Bone marrow (tissue), 2 donors: ENCODE data around the gene C17orf100.
"Not testable (repeated sequence)": the region's sequence is repeated elsewhere in the genome, so short reads cannot be mapped to it uniquely, and the experiment has no call there.

Experiments used
- DNase-seq, 2 donors: peaks; one replicate each; lab custom pipeline; 2025; lab: John Stamatoyannopoulos, UW

The C17orf100 gene

GRCh38 chr17:6641247-6641863, 10.2 kb upstream of the C17orf100 start:
- DNase-seq: peak in 1 of 2 donors; percentile 22

DNA sequence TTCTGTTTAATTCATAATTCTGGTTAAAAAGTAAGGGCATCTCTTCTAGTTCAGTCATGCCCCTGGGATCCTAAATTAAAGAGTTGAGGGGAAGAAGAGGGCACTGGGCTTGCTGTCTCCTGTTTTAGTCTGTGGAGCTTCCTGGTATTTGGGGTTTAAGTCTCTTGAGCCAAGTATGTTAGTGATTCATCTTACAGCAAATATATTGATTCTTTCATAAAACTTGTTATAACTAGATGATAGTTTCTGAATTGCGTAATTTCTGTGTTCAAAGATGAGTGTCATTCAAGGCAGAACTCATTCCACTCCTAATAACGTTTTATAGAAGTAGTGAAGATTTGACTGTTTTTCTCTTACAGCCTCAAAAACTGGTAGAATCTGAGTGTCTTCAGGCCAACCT, 9.0 kb upstream of the C17orf100 start:
- no peak for DNase-seq

DNA sequence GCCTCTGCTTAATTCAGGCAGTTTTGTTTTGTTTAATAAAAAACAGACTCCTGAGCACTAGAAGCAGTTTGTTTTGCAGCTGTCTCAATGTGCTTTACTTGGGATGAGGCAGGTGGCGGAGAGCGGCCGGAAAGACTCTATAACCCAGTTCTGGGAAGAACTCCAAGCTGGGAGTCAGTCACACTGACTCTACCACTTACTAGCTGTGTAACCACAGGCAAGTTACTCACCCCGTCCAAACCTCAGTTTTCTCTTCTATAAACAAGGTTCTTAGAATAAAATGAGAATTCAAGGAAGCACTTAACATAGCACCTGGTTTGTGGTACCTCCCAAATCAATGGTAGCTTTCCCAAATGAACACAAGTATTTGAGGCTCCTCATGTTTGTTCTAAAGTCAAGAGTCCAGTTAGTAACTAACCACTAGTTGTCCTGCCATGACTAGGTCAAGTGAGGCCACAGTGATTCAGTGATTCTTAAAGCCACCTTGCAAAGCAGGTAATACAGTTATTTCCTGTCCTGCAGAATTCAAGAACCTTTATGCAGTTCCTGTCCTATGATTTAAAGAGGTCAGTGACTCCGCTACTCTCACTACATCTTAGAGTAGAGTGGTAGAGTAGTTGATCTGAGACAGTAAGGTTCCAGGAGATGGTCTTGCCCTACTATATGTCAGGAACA, 8.0 kb upstream of the C17orf100 start:
- DNase-seq: no peak

- DNase-seq: peak in 1 of 2 donors; percentile 16
Measured at GRCh38 chr17:6648181-6648580, 3.4 kb upstream of the C17orf100 start.

DNA sequence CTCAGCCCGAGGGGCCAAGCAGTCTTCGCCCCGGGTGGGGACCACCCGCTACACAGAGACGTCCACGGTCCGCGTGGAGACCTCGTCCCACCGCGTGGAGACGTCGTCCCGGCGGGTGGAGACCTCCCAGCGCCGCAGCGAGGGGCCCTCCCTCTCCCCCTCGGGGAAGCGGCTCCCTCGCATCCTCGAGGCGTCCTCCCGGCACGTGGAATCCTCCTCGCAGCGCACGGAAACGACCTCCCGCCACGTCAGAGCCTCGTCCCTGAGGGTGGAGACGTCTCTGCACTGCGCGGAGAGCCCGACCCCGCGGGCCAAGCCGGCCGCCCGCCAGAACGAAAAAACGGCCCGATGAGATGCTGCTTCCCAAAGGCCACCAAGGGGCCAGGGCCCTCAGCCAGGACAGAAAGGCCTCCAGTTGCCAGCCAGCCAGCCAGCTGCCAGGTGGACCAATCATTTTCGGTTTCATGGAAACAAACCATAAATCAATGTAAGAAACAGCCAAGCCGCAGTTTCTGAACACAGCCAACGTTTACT, 424 bp downstream of the C17orf100 start:
- DNase-seq: no peak

- no peak for DNase-seq
Measured at GRCh38 chr17:6654841-6655731, 3.5 kb downstream of the C17orf100 start.

DNA sequence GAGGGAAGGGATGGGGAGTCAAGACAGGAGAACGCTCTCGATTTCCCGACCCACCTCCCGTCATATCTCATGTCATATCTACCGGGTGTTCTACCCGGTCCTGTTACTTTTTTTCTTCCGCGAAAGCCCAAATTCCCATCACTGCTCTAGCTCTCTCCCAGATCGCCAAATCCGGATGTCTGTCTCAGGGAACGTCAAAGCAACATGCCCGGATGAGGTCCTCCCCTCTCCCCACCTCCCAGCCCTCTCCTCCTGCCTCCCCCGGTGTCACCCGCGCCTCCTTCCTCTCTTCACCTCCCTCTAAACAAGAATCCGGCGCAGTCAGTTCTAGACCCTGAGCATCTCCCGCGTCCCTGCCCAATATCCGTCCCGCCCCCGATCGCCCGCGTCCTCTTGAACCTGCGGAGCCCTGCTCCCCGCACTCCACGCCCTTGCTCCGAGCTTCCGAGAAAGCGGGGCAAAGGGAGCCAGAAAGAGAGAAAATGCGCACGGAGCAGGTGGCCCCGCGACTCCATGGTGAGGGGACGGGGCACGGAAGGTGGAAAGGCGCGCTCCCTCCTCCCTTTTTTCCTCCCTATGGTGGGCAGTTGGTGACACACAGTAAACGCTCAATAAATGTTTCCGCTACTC, 4.3 kb downstream of the C17orf100 start:
- not testable (repeated sequence) for DNase-seq

DNA sequence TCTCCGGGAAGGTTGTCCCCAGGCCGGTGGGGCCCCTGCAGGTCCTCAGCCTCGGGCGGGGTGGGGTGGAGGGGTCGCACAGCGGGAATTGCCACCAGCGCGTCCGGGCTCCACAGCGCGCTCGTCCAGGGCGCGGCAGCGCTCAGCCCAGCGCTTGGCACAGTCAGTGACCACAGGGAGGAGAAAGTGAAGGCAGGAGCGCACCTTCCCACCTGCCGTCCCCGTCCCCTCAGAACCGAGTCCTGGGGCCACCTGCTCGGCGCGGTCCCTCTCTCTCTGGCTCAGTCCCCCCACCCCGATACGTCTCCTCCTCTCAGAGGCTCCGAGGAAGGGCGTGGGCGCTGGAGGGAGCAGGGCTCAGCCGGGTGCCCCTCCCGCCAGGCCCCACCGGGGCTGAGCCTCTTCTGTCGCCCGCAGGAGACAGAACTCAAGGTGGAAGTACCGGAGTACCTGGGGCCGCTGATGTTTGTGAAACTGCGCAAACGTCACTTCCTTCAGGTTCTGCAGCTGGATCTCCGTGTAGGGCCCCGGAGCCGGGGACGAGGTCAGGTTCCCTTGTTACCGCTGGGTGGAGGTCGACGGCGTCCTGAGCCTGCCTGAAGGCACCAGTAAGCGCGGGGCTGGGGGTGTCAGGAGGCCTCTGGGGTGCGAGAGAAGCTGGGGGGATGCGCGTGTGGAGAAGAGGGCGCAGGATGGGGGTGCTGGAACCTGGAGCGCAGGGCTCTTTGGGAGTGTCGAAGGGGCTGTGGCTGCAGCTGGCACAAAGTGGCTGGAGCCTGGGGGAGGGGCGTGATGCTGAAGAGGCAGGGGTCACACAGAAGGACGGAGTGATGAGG, 5.5 kb downstream of the C17orf100 start:
- DNase-seq: not testable (repeated sequence)

- no peak for DNase-seq
Measured at GRCh38 chr17:6657633-6658287, 6.2 kb downstream of the C17orf100 start.

- DNase-seq: not testable (repeated sequence)
Measured at GRCh38 chr17:6658411-6658810, 6.8 kb downstream of the C17orf100 start.

DNA sequence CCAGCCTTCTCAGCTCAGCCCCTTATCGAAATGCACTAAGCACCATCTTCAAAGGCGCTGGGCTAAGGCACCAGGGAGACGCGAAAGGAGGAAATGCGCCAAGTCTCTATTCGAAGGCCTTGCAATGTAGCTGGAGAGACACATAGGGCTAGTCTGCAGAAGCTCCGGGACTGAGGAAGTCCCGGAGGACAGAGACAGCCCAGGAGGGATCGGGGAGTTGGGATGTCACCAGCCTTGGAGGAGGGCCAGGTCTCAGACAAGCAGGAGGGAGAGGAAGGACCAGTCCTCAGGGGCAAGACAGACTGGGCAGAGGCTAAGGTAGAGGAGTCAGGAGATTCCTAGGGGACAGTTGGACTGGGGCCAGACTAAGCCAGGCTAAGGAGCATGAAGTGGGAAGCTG, 8.5 kb downstream of the C17orf100 start:
- DNase-seq: no peak

DNA sequence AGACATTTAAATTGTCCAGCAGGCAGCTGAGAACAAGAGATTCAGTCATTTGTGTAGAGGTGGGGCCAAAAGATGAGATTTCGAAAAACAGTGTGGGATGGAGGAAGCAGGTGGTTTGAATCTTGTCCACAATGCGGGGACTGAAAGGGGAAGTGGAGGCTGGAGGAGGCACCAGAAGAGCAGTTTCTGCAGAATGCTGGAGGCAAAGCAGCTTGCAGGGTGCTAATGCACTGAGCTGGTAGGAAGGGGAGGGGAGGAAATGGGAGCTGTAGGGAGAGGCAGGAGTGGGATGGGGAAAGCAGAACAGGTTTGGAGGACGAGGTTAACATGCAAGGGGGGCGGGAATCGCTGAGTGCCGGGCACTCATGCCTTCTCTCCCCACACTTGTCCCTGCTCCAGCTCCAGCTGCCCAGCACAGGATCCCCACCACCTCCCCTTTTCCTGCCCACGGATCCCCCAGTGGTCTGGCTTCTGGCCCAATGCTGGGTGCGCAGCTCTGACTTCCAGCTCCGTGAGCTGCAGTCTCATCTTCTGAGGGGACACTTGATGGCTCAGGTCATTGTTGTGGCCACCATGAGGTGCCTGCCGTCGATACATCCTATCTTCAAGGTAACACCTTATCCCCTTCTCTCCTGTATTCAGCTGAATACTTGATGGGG, 9.4 kb downstream of the C17orf100 start:
- DNase-seq: peak in 1 of 2 donors; percentile 80

GRCh38 chr17:6661464-6661848, 9.9 kb downstream of the C17orf100 start:
- no peak for DNase-seq

- DNase-seq: not testable (repeated sequence)
Measured at GRCh38 chr17:6663200-6663599, 11.6 kb downstream of the C17orf100 start.

DNA sequence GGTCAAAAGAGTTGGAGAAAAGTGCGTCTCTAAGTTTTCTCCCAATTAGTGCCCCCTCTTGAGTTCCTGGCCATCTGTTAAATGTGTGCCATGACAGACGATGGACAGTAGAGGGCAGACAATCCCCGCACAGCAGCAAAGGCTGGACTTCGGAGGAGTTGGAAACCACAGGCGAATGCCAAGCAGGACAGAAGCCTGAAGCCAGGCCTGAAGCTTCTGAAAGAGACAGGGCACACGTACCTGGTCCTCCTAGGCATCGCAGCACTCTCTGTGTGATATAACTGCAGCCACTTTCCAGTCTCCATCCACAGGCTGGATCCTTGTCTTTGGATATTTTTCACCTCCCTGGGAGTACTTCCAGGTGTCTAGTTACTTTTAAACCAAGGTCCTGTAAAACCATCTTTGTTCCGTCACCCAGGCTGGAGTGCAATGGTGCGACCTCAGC, 14.5 kb downstream of the C17orf100 start:
- peak in 1 of 2 donors; percentile 44 for DNase-seq

GRCh38 chr17:6666557-6666956, 15.0 kb downstream of the C17orf100 start:
- DNase-seq: no peak

DNA sequence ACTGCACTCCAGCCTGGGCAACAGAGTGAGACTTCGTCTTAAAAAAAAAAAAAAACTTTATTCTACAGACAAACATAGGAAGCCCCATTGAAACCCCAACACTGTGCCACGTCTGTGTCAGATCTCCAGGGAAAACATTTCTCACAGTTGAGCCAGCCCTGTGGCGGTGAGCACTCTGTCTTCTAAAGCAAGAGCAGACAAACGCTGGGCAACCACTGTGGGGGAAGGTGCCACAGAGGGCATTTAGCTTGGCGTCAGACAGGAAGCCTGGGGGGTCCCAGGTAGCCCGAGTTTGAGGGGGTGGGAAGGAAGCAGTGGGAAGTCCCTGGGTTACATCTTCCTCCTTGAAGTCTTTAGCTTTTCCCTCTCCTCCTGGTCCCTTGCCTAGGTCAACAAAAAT, 16.0 kb downstream of the C17orf100 start:
- DNase-seq: no peak

GRCh38 chr17:6668219-6668618, 16.7 kb downstream of the C17orf100 start:
- no peak for DNase-seq

- DNase-seq: no peak
Measured at GRCh38 chr17:6668727-6669425, 17.3 kb downstream of the C17orf100 start.
